RWPE2 (cell line): ENCODE measurements around the gene CRMP1.

ENCODE experiments used
- ATAC-seq: fragments of 200-7000 bp; cut with Tn5 transposase; 3 replicates; pipeline ENCODE4 v1.9.1; 2021; ENCODE audit warnings: low read depth
- DNase-seq: peaks from one replicate; pipeline ENCODE4 v3.0.0-alpha.2; 2020; ENCODE audit warnings: low spot score
- H3K27ac ChIP-seq: fragments of 450-650 bp; 2 replicates; pipeline ENCODE4 v1.5.1; 2017; ENCODE audit warnings: mild to moderate bottlenecking; ENCODE audit not compliant: poor library complexity, severe bottlenecking
- H3K27me3 ChIP-seq: fragments of 250-450 bp; sonication (Bioruptor Pico); 2 replicates; pipeline ENCODE4 v1.5.1; 2021; ENCODE audit warnings: mild to moderate bottlenecking, moderate library complexity; ENCODE audit not compliant: insufficient read depth, poor library complexity, severe bottlenecking
- H3K36me3 ChIP-seq: fragments of 250-450 bp; sonication (Bioruptor Pico); 2 replicates; pipeline ENCODE4 v1.5.1; 2020; ENCODE audit warnings: low read depth, mild to moderate bottlenecking, moderate library complexity
- H3K4me1 ChIP-seq: fragments of 250-450 bp; sonication (Bioruptor Pico); 2 replicates; pipeline ENCODE4 v1.5.1; 2021; ENCODE audit warnings: mild to moderate bottlenecking, moderate library complexity; ENCODE audit not compliant: insufficient read depth, poor library complexity, severe bottlenecking
- H3K4me3 ChIP-seq: fragments of 250-450 bp; sonication (Bioruptor Pico); 2 replicates; pipeline ENCODE4 v1.5.1; 2021; ENCODE audit warnings: mild to moderate bottlenecking, moderate library complexity; ENCODE audit not compliant: severe bottlenecking
- H3K9me3 ChIP-seq: fragments of 250-450 bp; sonication (Bioruptor Pico); 2 replicates; pipeline ENCODE4 v1.5.1; 2021; ENCODE audit warnings: mild to moderate bottlenecking, moderate library complexity; ENCODE audit not compliant: severe bottlenecking
- TF ChIP-seq, protein P1 (sequence below): fragments of 450-650 bp; IDR thresholded peaks from one replicate; pipeline ENCODE4 v1.5.1; 2017; ENCODE audit warnings: mild to moderate bottlenecking, moderate library complexity; ENCODE audit not compliant: poor library complexity, severe bottlenecking

Gene CRMP1

DNA sequence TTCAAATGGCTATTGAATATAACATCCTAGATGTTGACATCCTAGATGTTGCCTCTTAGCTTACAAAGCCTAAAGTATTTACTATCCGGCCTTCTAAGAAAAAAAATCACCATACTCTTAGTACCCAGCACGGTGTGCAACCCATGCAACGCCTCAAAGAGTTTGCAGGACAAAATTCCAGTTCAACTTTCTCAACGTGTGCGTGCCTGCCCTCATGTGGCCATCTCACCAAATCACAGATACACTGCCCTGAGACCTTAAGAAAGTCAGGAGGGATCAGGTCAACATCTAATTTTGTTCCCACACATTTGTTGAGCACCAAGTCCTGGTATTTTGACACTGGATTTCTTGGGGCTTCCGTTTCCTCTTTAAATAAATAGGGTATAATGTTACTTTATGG lies 68.3 kb downstream of the CRMP1 start:
- no peak overlapping the region for H3K27ac ChIP-seq
- TF ChIP-seq, protein P1, sequence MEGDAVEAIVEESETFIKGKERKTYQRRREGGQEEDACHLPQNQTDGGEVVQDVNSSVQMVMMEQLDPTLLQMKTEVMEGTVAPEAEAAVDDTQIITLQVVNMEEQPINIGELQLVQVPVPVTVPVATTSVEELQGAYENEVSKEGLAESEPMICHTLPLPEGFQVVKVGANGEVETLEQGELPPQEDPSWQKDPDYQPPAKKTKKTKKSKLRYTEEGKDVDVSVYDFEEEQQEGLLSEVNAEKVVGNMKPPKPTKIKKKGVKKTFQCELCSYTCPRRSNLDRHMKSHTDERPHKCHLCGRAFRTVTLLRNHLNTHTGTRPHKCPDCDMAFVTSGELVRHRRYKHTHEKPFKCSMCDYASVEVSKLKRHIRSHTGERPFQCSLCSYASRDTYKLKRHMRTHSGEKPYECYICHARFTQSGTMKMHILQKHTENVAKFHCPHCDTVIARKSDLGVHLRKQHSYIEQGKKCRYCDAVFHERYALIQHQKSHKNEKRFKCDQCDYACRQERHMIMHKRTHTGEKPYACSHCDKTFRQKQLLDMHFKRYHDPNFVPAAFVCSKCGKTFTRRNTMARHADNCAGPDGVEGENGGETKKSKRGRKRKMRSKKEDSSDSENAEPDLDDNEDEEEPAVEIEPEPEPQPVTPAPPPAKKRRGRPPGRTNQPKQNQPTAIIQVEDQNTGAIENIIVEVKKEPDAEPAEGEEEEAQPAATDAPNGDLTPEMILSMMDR: peak; percentile 73
- ATAC-seq: 0 out of 3 replicates have a peak, but pooled peaks have one; percentile 54
- H3K4me1 ChIP-seq: no peaks in the 10 kb centered on the region
- no peak overlapping the region for H3K4me3 ChIP-seq
- no peaks in the 10 kb centered on the region for H3K9me3 ChIP-seq
- DNase-seq: peak; percentile 15
- H3K27me3 ChIP-seq: no peaks in the 10 kb centered on the region
- H3K36me3 ChIP-seq: peaks cover 23% of the 10 kb centered on the region

DNA sequence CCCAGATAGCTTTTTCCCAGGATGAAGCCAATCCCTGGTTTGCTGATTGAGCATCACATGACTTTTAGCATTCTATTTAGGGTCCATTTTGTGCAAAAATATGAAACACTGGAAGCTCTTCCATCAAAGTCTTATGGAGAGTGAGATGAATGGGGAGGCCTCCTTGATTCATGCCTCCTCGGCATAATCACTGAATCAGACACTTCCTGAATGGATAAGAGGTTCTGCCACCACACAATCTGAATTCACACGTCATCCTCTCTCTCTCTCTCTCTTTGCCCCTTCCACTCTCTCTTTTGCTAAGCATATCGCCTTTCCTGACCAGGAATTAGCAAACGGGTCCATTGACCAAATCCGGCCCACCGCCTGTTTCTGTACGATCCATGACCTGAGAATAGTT lies 68.7 kb downstream of the CRMP1 start:
- no peaks in the 10 kb centered on the region for H3K27me3 ChIP-seq
- ATAC-seq: no peak
- peaks cover 23% of the 10 kb centered on the region for H3K36me3 ChIP-seq
- no peak overlapping the region for H3K27ac ChIP-seq
- TF ChIP-seq, protein P1: no peak
- no peaks in the 10 kb centered on the region for H3K4me1 ChIP-seq
- DNase-seq: no peak
- H3K4me3 ChIP-seq: no peak overlapping the region
- no peaks in the 10 kb centered on the region for H3K9me3 ChIP-seq

DNA sequence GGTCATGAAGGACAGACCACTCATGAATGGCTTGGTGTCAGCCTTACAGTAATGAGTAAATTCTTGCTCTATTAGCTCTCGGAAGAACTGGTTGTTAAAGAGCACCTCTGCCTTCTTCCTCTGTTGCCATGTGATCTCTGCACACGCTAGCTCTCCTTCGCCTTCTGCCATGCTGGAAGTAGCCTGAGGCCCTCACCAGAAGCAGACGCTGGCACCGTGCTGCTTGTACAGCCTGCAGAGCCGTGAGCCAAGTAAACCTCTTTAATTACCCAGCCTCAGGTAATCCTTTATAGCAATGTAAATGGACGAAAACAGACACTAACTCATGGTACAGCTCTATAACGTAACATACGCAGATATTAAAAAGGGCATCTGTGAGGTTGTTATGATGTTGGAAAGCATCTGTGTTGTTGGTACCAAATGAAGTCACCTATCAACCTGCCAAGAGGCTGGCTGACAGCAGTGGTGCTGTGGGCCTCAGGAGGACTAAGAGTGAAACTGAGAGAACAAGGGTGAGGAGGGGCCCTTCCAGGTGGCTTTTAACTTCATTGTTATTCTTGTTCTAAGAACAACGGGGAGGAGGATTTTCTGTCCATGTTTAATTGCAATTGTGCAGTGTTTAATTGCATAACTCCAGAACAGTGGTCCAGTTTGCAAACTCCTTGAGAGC lies 69.2 kb downstream of the CRMP1 start:
- TF ChIP-seq, protein P1: no peak
- H3K27ac ChIP-seq: no peak overlapping the region

DNA sequence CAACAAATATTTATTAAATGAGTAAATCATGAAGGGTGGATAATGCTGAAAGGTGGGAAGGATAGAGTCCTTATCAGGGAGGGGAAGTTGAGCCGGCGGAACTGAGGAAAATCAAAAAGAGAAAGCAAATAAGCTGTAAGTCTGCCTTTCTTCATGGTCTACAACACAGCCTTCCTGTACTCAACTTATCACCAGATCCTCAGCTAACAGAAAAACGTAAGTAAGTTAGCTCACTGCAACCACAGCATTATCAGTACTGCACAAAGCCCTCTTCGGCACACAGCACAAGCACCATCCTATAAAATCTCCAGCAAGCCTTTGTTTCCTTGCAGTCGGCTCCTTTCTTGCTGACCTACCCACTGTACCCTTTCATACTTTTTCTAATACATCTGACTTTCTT lies 70.3 kb downstream of the CRMP1 start:
- ATAC-seq (no peak), DNase-seq (no peak)
- H3K4me1 ChIP-seq: no peaks in the 10 kb centered on the region
- TF ChIP-seq, protein P1: no peak
- no peaks in the 10 kb centered on the region for H3K27me3 ChIP-seq
- peaks cover 31% of the 10 kb centered on the region for H3K36me3 ChIP-seq
- no peaks in the 10 kb centered on the region for H3K9me3 ChIP-seq
- H3K4me3 ChIP-seq: no peak overlapping the region
- H3K27ac ChIP-seq: no peak overlapping the region

More for the DNA sequence above, 69.2 kb downstream of the CRMP1 start:
- no peaks in the 10 kb centered on the region for H3K9me3 ChIP-seq
- H3K4me3 ChIP-seq: no peak overlapping the region
- ATAC-seq (no peak), DNase-seq (peak; percentile 11)
- H3K4me1 ChIP-seq: no peaks in the 10 kb centered on the region
- H3K36me3 ChIP-seq: peaks cover 23% of the 10 kb centered on the region
- no peaks in the 10 kb centered on the region for H3K27me3 ChIP-seq

DNA sequence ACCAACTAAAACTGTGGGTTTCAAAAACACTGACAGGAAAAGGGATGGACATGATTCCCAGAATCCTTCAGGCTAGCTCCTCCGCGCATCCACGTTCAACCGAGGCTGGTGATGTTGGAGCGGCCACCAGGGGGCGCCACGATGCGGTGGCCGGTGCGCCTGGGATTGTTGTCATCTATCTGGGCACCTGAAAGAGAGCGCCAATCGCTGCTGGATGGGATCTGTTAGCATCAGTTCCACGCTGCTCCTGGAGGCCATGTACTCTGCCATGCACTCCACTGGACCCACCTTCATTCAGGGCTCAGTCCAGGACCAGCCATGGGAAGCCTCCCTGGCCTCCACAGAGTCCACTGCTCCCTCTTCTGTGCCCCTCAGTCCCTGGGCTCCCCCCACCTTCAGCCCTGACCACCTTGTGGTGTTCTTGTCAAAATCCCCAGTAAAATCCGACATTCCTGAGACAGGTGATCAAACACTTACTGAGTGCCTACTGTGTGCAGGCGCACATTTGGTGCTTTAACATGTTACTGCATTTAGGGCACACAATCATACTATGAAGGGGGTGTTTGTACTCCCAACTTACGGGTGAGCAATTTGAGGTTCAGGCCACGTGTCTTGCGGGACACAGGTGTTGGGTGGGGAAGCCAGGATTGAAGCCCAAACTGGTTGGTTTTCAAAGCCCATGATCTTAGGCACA lies 71.1 kb downstream of the CRMP1 start:
- Histone ChIP-seq H3K27ac (no peak overlapping the region), H3K27me3 (no peaks in the 10 kb centered on the region), H3K4me3 (no peak overlapping the region), H3K36me3 (peaks cover 31% of the 10 kb centered on the region), H3K9me3 (no peaks in the 10 kb centered on the region), H3K4me1 (no peaks in the 10 kb centered on the region)
- ATAC-seq (no peak), DNase-seq (no peak)
- TF ChIP-seq, protein P1: peak; percentile 46
